Activated CD4-positive, alpha-beta T cell treated with anti-CD3 and anti-CD28 coated beads for 36 hours (primary cell): Measurements from ENCODE around the gene NAP1L4. TPM values are rescaled to one million over a fixed set of nuclear protein-coding genes. Genes with fewer than 3 reads are reported as not detected.

Experiments used
- ATAC-seq: fragments of 200-7000 bp; cut with Tn5 transposase; one replicate; pipeline ENCODE4 v1.10.0; 2021; ENCODE audit warnings: mild to moderate bottlenecking, moderate library complexity
- CTCF ChIA-PET: fragments of 350-600 bp; sonication (Branson Sonifier 250); formaldehyde crosslinking; loops from one replicate; lab custom pipeline; 2021; ENCODE audit warnings: antibody characterized with exemption; lab: Charles Lee
- POLR2A ChIA-PET: fragments of 350-600 bp; sonication (Branson Sonifier 250); formaldehyde crosslinking; loops from one replicate; lab custom pipeline; 2021; ENCODE audit warnings: antibody characterized with exemption, inconsistent platforms; lab: Charles Lee
- DNase-seq: peaks from one replicate; pipeline ENCODE4 v3.0.0-alpha.2; 2020
- H3K27ac Mint-ChIP-seq: one replicate; pipeline ENCODE4 v1.8.0; 2021; ENCODE audit warnings: mixed read lengths
- H3K27me3 Mint-ChIP-seq: one replicate; pipeline ENCODE4 v1.8.0; 2021; ENCODE audit warnings: mixed read lengths
- H3K36me3 Mint-ChIP-seq: one replicate; pipeline ENCODE4 v1.8.0; 2021; ENCODE audit warnings: low read depth, mixed read lengths
- H3K4me1 Mint-ChIP-seq: one replicate; pipeline ENCODE4 v1.8.0; 2021; ENCODE audit warnings: mixed read lengths
- H3K4me3 Mint-ChIP-seq: one replicate; pipeline ENCODE4 v1.8.0; 2021; ENCODE audit warnings: mild to moderate bottlenecking, moderate library complexity, mixed read lengths
- H3K9me3 Mint-ChIP-seq: one replicate; pipeline ENCODE4 v1.8.0; 2021; ENCODE audit warnings: low read depth, mixed read lengths
- intact Hi-C, 2 experiments: fragments of 100-400 bp; cut with DNase I in 1 of 2; cut with micrococcal nuclease in 1 of 2; formaldehyde crosslinking; loops; one replicate each; pipeline versions ENCODE4 v1.14.2 to v1.15.1; 2022 to 2024; cut with DNase I, micrococcal nuclease
- total RNA-seq, 2 experiments: library from RNA; stranded (reverse); gene quantifications; one replicate each; pipeline ENCODE4 v1.2.3, GENCODE V29; 2021

Gene NAP1L4
- total RNA-seq, 2 experiments from 2014 or later = 241 to 246 TPM

DNA sequence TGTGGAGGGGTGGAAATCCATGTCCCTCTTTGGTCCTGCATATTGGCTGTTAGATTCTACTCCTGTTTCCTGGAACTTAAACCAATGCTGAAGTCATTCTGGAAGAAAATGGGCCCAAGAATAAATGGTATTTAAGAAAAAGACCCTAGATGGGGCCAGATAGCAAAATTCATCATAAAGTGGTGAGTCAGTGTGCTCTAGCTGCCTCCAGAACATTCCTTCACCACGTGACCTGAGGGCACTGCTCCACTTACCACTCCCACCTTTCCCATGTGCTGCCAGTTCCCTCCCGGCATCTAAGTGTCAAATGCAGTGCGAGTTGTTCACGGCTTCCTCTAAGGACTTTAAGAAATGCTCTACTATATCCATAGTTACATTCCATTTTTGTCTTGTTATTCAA, 30.9 kb upstream of the NAP1L4 start:
- peak overlapping the region; percentile 59 for H3K27ac Mint-ChIP-seq
- peaks cover 20% of the 10 kb centered on the region for H3K4me1 Mint-ChIP-seq
- no peak for ATAC-seq
- intact Hi-C loops = loop anchor here in 1 of 2 experiments (2.0 kb wide), 1 partner anchor 28 kb away; no protein-coding TSS in a partner anchor
- peaks cover 57% of the 10 kb centered on the region for H3K36me3 Mint-ChIP-seq
- H3K27me3 Mint-ChIP-seq = no peaks in the 10 kb centered on the region
- CTCF ChIA-PET = interaction anchor here (1.1 to 1.3 kb wide), 3 partner anchors 10 to 69 kb away, joined by 3 to 5 read pairs (median 4); no protein-coding TSS in a partner anchor
- no peak overlapping the region for H3K4me3 Mint-ChIP-seq
- DNase-seq = no peak
- H3K9me3 Mint-ChIP-seq = no peaks in the 10 kb centered on the region
- POLR2A ChIA-PET = no interaction called here

GRCh38 chr11:3022300-3022967, 30.3 kb upstream of the NAP1L4 start:
- ChIA-PET POLR2A (no interaction called here), CTCF (interaction anchor here (0.5 to 1.3 kb wide), 6 partner anchors 14 to 78 kb away, joined by 3 to 5 read pairs (median 3); no protein-coding TSS in a partner anchor)
- Mint-ChIP-seq H3K9me3 (no peaks in the 10 kb centered on the region), H3K27me3 (no peaks in the 10 kb centered on the region), H3K36me3 (peaks cover 59% of the 10 kb centered on the region), H3K4me1 (peaks cover 20% of the 10 kb centered on the region), H3K27ac (peak overlapping the region; percentile 59), H3K4me3 (no peak overlapping the region)
- no peak for DNase-seq
- ATAC-seq = peak; percentile 81
- intact Hi-C loops = loop anchor here in 1 of 2 experiments (2.0 kb wide), 1 partner anchor 28 kb away; no protein-coding TSS in a partner anchor

DNA sequence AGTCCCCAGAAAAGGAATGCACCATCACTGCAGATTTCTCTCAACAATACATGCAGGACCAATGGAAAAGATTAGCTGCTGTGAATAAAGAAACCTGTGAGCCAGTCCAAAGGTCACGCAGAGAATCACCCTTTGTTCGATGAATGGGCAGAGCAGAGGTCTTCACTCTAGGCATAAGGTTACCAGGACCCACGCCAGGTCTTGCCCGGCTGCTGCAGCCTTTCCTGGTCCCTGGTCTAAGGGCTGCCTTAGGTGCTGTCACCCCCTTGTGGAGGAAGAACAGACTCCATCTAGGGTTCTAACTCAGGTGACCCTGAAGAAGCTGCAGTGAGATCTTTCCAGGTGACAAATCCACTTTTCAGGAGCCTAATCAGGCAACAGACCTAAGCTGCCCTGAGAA, 29.0 kb upstream of the NAP1L4 start:
- POLR2A ChIA-PET = no interaction called here
- CTCF ChIA-PET = interaction anchor here (1.3 kb wide), 1 partner anchor 23 kb away, joined by 3 read pairs; no protein-coding TSS in a partner anchor
- H3K27me3 Mint-ChIP-seq = no peaks in the 10 kb centered on the region
- DNase-seq = peak; percentile 24
- no peak overlapping the region for H3K27ac Mint-ChIP-seq
- H3K36me3 Mint-ChIP-seq = peaks cover 62% of the 10 kb centered on the region
- H3K4me1 Mint-ChIP-seq = peaks cover 30% of the 10 kb centered on the region
- H3K4me3 Mint-ChIP-seq = no peak overlapping the region
- no peak for ATAC-seq
- intact Hi-C loops = no loop called here
- H3K9me3 Mint-ChIP-seq = no peaks in the 10 kb centered on the region

GRCh38 chr11:3020011-3020410, 27.9 kb upstream of the NAP1L4 start:
- no peak for ATAC-seq
- no peak for DNase-seq
- H3K4me3 Mint-ChIP-seq = no peak overlapping the region
- intact Hi-C loops = no loop called here
- no peak overlapping the region for H3K27ac Mint-ChIP-seq
- POLR2A ChIA-PET = no interaction called here
- CTCF ChIA-PET = interaction anchor here (0.5 to 0.6 kb wide), 2 partner anchors 15 to 17 kb away, joined by 3 read pairs; no protein-coding TSS in a partner anchor
- peaks cover 63% of the 10 kb centered on the region for H3K36me3 Mint-ChIP-seq
- H3K27me3 Mint-ChIP-seq = no peaks in the 10 kb centered on the region
- H3K4me1 Mint-ChIP-seq = peaks cover 41% of the 10 kb centered on the region
- H3K9me3 Mint-ChIP-seq = no peaks in the 10 kb centered on the region

DNA sequence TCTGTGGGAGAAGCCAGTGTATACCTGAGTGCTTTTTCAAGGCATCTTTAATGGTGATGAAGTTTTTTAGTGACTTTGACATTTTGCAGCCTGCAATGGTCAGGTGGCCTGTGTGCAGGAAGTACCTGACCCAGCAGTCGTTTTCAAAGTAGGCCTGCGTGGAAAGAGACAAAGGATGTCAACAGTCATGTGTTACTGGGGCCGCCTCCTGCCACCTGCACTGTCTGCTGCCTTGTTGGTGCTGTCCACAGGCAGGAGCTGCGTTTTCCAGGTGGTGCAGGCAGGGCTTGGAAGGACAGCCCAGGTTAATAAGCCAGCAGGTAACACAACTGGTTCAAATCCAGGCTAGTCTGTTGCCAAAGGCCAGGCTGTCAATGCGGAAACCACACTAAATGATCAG, 26.5 kb upstream of the NAP1L4 start:
- no peaks in the 10 kb centered on the region for H3K27me3 Mint-ChIP-seq
- ChIA-PET POLR2A (no interaction called here), CTCF (no interaction called here)
- peaks cover 53% of the 10 kb centered on the region for H3K4me1 Mint-ChIP-seq
- H3K36me3 Mint-ChIP-seq = peaks cover 64% of the 10 kb centered on the region
- intact Hi-C loops = no loop called here
- H3K27ac Mint-ChIP-seq = no peak overlapping the region
- no peaks in the 10 kb centered on the region for H3K9me3 Mint-ChIP-seq
- no peak for ATAC-seq
- no peak for DNase-seq
- H3K4me3 Mint-ChIP-seq = no peak overlapping the region

DNA sequence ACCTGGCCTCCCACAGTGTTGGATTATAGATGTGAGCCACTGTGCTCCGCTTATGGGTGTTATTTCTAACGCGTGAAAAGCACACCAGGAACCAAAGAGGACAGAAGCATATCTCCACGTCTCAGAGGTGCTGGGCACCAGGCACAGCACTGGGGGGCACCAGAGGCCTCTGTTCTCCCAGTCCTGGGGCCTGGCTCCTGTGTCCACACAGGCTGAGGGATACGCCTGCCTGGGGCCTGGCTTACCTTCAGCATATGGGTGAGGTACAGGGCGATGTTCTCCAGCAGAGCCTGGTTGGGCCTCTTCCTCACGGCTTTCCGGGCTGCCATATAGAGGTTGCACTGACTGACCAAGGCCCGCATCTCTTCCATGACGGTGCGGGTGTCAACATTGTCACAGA, 24.7 kb upstream of the NAP1L4 start:
- no peaks in the 10 kb centered on the region for H3K9me3 Mint-ChIP-seq
- no peak overlapping the region for H3K27ac Mint-ChIP-seq
- peaks cover 38% of the 10 kb centered on the region for H3K4me1 Mint-ChIP-seq
- no peaks in the 10 kb centered on the region for H3K27me3 Mint-ChIP-seq
- H3K36me3 Mint-ChIP-seq = peaks cover 54% of the 10 kb centered on the region
- CTCF ChIA-PET = no interaction called here
- intact Hi-C loops = no loop called here
- POLR2A ChIA-PET = no interaction called here
- no peak overlapping the region for H3K4me3 Mint-ChIP-seq
- ATAC-seq = no peak
- DNase-seq = no peak

DNA sequence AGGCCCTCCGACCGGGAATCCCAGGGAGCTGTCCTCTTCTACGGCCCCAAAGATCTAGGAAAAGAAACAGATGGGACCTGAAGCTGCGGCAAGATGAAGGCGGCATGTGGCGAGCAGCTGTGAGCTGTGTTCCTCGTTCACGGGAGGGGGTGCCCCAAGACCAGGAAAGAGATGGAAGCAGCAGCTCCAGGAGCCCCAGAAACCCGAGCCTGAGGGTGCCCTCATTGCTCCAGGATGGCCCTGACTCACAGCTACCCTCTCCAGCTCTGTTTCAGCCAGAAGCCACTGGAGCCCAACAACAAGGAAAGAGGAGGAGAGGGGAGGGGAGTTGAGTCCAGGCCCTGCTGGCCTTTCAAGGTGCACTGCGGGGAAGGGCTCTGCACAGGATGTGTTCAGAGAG, 23.7 kb upstream of the NAP1L4 start:
- POLR2A ChIA-PET = interaction anchor here (0.8 kb wide), 1 partner anchor 15 kb away, joined by 3 read pairs; no protein-coding TSS in a partner anchor
- H3K27me3 Mint-ChIP-seq = no peaks in the 10 kb centered on the region
- H3K4me3 Mint-ChIP-seq = no peak overlapping the region
- H3K36me3 Mint-ChIP-seq = peaks cover 58% of the 10 kb centered on the region
- H3K9me3 Mint-ChIP-seq = no peaks in the 10 kb centered on the region
- ATAC-seq (no peak), DNase-seq (no peak)
- intact Hi-C loops = loop anchor here in 1 of 2 experiments (2.0 kb wide), 1 partner anchor 23 kb away; the partner anchor contains the start of gene NAP1L4
- peaks cover 36% of the 10 kb centered on the region for H3K4me1 Mint-ChIP-seq
- CTCF ChIA-PET = interaction anchor here (1.2 to 2.0 kb wide), 2 partner anchors 25 to 40 kb away, joined by 6 to 8 read pairs; no protein-coding TSS in a partner anchor
- no peak overlapping the region for H3K27ac Mint-ChIP-seq

GRCh38 chr11:3014943-3015342, 22.8 kb upstream of the NAP1L4 start:
- DNase-seq (no peak), ATAC-seq (no peak)
- ChIA-PET POLR2A (interaction anchor here (0.8 to 3.0 kb wide), 3 partner anchors 14 to 40 kb away, joined by 3 to 13 read pairs (median 12); no protein-coding TSS in a partner anchor), CTCF (interaction anchor here (0.8 to 2.0 kb wide), 7 partner anchors 18 to 77 kb away, joined by 3 to 8 read pairs (median 6); no protein-coding TSS in a partner anchor)
- H3K27ac Mint-ChIP-seq = peak overlapping the region; percentile 37
- no peaks in the 10 kb centered on the region for H3K27me3 Mint-ChIP-seq
- intact Hi-C loops = loop anchor here (1.0 to 2.0 kb wide), 2 partner anchors 22 to 23 kb away; partner anchors contain the start of gene NAP1L4 (in 2 of the 2)
- H3K4me3 Mint-ChIP-seq = no peak overlapping the region
- H3K9me3 Mint-ChIP-seq = no peaks in the 10 kb centered on the region
- H3K4me1 Mint-ChIP-seq = peaks cover 38% of the 10 kb centered on the region
- peaks cover 56% of the 10 kb centered on the region for H3K36me3 Mint-ChIP-seq

GRCh38 chr11:3014057-3014938, 22.2 kb upstream of the NAP1L4 start:
- DNase-seq (peak; percentile 76), ATAC-seq (peak; percentile 80)
- Mint-ChIP-seq H3K36me3 (peaks cover 55% of the 10 kb centered on the region), H3K9me3 (no peaks in the 10 kb centered on the region), H3K27ac (peak overlapping the region; percentile 81), H3K4me3 (peak overlapping the region; percentile 16), H3K27me3 (no peaks in the 10 kb centered on the region), H3K4me1 (peaks cover 38% of the 10 kb centered on the region)
- CTCF ChIA-PET = interaction anchor here (0.8 to 2.0 kb wide), 11 partner anchors 11 to 77 kb away, joined by 3 to 8 read pairs (median 5); partner anchors contain the start of gene CARS1
- POLR2A ChIA-PET = interaction anchor here (1.2 to 3.0 kb wide), 2 partner anchors 25 to 39 kb away, joined by 12 to 13 read pairs; no protein-coding TSS in a partner anchor
- intact Hi-C loops = loop anchor here (1.0 to 2.0 kb wide), 2 partner anchors 21 to 22 kb away; partner anchors contain the start of gene NAP1L4 (in 2 of the 2)

DNA sequence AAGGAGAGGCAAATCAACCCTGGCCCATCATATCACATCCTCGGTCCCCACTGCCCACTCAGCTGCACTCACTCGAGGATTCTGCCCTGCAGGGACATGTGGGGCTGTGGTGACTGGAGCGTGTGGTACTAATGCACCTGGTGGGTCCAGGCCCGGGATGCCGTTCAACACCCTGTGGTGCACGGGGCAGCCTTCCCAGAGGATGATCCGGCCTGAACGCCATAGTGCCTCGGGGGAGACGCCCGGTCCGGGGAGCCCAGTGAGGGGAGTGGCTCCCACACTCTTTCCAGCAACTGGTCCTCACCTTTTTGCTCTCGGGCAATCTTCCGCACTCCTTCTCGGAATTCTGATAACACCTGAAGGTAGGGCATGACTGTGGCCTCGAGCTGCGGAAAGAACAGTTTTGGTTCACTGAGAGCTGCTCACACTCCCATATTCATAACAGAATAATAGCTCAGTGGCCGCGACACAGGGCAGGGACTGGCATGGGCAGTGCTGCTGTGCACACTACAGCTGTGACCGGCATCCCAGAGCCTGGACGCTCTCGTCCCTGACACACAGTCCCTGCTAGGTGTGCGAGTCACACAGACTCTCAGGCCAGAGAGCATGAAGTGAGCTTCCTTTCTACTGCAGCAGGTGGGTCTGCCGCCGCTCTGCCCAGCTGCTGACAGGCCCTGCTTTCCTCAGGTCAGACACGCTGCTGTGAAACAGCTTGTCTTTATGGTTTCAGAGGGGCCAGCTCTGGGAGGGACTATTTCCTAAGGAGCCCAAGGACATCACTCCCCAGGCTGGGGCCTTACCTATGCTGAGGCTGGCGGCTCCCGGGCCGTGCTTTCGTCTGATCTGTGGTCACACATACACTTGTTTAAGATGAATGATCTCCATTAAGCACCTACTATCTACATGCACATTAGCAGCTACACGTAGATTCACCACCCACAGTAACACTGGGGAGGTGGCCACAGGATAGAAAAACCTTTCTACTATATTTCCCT, 20.1 kb upstream of the NAP1L4 start:
- no peak for ATAC-seq
- ChIA-PET POLR2A (interaction anchor here (0.6 to 3.0 kb wide), 3 partner anchors 15 to 460 kb away, joined by 7 to 12 read pairs (median 8); no protein-coding TSS in a partner anchor), CTCF (interaction anchor here (1.1 kb wide), 1 partner anchor 82 kb away, joined by 3 read pairs; no protein-coding TSS in a partner anchor)
- peaks cover 38% of the 10 kb centered on the region for H3K4me1 Mint-ChIP-seq
- no peak overlapping the region for H3K4me3 Mint-ChIP-seq
- DNase-seq = no peak
- H3K36me3 Mint-ChIP-seq = peaks cover 57% of the 10 kb centered on the region
- H3K27ac Mint-ChIP-seq = no peak overlapping the region
- no peaks in the 10 kb centered on the region for H3K27me3 Mint-ChIP-seq
- intact Hi-C loops = no loop called here
- H3K9me3 Mint-ChIP-seq = no peaks in the 10 kb centered on the region
